Fibroblast of skin of right quadriceps (primary cell): ENCODE results near the gene TAF15.

Experiments
- DNase-seq: peaks from one replicate; pipeline ENCODE4 v3.0.0-alpha.2; 2013

TAF15 gene

DNA sequence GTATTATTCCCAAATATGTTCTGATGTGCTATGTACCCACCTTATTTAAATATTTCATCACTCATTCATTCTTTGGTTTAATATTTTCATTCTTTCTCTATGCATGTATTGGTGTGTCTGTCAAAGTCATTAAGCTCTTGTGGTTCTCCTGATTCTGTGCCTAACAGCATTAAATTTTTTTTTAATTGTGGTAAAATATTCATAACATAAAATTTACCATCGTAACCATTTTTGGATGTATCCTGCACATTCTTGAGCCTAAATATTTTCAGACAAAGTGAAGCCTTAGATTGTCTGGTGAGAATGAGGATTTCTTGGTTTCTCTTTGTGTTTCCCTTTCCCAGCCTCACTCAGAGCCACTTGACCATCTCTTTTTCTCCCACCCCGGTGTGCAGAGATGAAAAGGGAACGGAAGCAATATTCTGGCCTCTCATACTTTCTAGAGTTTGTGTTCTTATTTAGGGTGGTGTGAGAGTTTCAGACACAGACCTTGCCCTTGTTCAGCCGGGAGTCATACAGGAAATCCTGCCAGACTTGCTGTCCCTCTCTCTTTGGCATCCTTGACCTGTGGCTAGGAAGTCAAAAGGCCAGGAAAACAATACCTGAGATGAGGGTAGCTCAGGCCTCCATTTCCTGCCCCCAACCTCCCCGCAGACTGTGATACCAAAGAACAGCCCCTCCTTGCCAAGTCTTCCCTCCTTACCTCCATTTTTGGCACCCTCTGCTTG, 66.0 kb downstream of the TAF15 start:
- no peak for DNase-seq

DNA sequence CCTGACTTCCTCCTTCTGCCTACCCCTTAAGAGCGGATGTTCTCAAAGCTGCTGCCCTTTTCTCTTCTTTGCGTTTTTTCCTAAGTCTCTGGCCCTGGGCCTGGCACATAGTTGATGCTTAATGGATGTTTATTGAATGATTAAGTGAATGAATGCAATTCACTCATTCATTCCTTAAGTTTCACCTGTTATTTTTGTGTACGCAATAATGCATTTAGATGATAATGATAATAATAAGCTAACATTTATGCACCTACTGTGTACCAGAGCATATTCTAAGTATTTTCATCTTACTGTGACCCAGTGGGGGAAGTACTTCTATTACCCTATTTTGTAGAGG, 66.5 kb downstream of the TAF15 start:
- no peak for DNase-seq

DNA sequence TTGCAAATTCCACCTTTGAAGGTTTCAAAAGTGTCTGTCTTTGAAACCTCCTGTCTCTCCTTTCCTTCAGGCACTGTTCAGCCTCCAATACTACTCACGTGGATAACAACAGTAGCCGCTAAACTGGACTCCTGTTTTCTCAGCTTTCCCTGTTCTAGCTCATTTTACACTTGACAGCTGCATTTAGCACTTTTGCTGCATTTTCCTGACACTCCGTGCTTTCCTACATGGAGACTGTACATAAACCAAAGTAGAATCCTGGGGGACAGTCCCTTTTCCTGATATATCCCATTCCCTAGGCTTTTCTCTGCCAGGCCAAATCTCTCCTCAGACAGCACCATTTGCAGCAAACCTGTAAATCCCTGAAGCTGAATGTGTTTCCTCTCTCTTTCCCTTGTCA, 67.2 kb downstream of the TAF15 start:
- no peak for DNase-seq

DNA sequence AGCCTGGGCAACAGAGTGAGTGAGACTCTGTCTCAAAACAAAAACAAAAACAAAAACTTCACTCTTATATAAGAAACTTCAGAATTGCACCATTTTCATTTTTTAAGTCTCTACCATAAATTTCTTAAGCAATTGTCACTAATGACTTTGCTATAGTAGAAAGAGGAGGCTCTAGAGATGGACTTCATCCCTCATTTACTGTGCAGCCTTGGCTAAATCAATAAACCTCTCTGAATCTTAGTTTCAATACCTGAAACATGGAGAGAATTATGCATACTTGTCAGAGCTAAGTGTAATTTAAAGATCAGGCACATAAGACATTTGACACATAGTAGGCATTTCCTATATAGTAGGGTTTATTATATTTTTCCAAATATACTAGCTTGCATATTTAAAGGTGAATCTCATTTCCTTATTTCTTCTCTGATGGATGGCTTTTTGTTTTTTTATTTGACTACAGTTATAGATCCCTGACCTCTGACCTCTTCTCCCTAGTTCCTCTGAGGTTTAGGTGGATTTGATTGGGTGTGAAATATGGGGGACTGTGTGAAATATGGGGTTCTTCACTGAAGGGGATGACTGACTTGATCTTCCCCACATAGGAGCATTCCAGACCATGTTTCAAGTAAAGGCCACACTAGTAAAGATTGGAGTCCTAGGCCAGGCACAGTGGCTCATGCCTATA, 68.2 kb downstream of the TAF15 start:
- DNase-seq, result no peak

DNA sequence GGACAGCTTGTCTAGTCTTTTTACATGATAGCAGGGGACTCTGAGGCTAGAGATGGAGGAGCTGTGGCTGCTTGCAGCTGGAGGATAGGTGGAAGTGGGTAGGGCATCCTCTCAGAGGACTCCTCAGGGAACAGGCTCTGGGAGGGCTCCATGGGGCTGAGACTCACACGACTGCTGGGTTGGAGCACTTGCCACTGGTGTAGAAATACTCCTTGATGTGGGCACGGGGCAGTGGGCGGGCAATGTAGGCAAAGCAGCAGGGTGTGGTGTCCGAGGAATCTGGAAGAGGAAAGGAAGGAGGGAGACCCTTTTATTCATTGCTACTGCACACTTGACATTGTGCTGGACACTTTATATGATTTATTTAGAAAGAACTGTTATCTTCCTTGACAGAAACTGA, 69.1 kb downstream of the TAF15 start:
- no peak for DNase-seq

DNA sequence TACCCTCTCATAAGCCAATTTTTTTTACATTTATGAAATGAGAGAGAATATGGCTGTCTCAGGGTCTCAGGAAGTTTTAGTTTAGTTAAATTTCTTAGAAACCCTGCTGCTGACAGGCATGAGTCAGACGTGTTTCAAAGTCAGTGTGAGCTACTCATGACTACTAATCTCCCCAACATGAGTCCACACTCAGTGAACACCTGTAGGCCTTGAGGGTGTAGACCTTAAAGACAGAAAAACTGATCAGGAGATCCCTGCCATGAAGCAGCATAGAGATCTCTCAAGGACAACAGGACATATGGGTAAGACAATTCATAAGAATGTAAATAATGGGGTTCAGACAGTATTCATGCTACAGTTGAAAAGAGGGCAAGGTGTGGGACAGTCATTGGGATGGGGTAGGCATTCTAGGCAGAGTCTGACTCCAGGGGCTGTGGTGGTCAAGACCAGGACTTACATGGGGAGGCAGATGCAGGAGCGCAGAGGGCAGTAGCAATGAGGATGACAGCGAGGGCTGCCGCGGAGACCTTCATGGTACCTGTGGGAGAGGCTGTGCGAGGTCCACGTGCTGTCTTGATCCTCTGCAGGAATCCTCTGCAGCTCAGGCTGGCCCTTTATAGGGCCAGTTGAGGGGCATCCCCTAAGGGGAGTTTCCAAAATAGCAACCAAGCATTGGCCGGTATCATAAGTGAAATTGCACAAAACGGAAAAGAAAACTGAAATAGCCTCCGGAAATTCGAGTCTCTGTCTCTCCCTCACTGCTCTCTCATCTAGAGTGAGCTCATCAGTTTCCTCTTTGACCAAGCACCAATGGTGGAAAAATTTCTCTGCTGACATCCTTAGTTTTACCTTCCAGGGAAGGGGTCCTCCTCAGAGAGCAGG, 70.7 kb downstream of the TAF15 start, which contains the start of gene CCL5:
Gene CCL5, minus strand, starts transcription at position 588 of the 882 bp plus-strand sequence.
- no peak for DNase-seq

DNA sequence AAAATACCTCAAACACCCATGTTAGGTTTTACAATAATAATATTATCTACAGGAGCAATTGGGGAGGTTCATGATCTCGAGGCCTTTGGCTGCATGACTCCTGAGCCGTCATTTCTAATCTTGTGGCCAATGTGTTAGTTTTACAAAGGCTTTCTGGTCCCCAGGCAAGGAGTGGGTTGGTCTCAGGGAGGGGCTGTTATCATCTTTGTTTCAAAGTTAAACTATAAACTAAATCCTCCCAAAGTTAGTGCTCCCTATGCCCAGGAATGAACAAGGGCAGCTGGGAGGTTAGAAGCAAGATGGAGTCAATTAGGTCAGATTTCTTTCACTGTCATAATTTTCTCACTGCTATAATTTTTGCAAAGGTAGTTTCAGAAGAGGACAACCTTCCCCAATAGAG, 80.0 kb downstream of the TAF15 start:
- no peak for DNase-seq

DNA sequence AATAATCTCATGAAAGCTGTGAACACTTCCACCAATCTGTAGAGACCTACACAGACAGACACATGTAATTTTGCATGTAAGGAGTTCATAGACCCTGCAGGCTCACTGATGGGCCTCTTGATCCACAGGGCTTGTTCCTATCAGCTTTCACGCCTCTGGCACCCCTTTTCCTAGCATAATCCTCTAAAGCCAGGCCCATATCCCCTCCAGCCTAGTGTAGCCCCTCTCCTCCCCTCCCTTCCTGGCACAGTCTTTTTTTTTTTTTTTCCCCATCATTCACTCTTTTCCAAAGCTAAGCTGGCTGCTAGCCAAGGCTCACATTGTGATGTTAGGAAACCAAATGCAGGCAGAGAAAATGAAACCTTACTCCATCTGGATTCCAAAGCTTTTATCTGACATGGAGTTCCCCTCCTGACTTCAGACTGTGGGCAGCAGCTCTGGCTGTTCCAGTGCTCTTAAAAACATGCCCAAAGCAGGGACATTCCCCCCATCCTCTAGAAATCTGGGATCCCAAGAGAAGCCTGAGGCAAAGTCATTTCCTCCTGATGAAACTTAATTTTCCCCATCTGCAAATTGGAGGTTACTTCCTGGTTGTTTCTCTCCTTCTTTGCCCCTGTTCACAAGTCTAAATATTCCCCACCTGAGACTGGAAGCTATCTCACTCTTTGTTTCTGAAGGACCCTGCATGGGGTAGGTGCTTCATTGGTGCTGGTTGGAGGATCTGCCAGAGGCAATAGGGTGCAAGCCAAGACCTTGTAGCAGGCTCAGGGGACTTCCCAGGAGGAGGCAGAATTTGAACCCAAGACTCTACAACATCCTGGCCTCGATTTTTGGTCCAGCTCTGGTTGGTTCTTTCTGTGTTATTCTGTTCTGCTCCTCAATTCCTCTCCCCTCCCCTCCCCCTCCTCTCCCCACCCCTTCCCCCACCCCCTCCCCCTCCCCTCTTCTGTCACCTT, 80.8 kb downstream of the TAF15 start:
- DNase-seq, result peak; percentile 66

DNA sequence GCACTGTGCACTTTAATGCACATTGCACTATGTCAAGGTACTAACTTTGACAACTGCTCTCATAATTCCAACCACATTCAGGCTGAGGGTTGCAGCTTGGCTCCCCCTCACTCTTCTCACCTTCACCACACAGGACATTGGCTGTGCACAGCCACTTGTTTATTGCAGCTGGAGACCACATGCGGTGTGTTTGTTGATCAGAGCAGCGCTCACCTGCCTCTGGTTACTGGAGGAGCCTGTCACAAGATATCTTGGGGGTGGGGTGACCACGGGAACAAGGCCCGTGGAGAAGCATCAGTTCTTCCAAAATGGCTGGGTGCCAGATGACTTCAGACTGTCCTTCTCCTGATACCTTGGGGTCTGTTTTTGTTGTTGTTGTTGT, 81.5 kb downstream of the TAF15 start:
- DNase-seq, result no peak

DNA sequence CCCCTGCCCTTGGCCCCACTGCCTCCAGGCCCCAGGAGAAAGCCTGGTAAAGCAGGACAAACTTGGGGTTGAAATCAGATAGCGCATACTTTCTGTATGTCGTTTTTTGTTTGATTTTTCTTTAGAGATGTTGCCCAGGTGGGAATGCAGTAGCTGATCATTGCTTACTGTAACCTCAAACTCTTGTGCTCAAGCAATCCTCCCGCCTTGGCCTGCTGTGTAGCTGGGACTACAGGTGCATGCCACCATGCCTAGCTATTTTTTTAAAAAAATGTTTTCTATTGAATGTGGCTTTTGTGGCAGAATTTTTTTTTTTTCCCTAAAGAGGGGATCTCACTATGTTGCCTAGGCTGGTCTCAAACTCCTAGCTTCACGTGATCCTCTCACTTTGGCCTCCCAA, 82.0 kb downstream of the TAF15 start:
- no peak for DNase-seq

DNA sequence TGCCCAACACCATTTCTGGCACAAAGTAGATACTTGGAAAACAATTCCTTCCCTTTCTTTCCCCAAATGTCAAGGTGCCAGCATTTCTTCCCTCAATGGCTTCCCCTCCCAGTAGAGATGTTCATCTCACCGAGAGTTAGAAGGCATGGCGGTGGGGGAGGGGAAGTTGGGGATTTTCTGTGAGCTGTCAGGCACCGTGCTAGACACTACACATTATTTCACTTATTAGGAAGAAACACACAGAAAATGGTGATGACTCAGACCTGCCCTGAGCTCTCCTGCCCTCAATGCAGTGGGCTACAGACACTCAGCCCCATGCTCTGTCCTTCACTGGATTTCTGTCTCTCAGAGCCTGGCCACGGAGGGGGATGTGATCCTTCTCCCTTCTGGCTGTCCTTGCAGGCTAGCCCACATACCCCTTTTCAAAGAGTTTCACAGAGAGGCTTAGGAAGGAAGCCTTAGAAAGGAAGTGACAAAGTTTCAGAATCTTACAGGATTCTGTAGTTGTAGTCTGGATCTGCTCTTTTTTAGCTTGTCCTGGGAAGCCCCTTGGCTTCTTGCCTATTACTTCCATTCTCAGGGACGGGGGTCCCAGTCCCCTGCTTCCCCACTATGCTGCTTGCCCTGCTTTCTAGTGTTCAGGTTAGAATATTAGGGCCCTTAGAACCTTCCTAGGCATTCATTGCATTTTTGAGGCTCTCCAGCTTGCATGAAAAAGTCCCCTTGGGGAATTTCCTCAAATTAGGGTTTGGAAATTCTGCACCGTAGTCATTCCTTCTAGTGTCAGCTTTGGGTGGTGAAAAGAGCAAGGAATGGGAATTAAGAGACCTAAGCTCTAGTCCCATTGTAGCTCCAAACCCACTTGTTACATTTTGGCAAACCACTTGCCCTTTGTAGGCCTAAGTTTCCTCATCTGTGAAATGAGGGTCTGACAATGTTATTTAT, 83.1 kb downstream of the TAF15 start:
- peak; percentile 27 for DNase-seq

DNA sequence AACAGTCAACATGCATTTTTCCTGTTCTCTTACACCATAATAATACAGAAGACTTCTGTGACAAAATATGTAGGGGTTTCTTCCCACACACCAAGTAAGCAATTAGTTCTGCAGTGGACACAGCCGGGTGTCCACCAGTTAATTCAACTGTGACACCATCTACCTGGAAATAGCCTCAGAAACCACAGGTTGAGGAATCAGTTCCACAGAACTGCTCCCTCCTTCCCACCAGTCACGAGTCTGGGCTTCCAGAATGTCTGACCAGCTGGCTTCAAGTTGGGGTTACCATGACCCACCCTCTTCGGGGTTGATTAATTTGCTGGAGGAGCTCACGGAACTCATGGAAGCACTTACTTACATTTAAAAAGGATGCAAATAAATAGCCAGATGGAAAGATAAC, 84.5 kb downstream of the TAF15 start:
- DNase-seq, result no peak

DNA sequence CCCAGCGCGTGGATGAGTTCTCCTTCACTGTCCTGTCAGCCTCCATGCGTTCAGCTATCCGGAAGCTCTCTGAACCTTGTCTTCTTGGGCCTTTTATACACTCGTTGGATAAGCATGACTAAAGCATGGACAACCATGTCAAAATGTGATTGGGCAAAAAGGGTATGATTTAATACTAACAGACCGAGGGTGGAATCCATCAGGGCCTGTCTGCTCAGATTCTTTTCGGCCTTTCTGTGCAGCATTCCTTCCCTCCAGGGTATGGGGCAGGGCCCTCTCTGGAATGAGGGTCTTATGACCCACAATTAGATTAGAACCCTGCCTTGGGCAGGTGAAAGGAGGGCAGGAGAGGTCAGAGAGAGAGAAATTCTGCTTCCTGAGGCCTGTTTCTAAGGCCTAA, 84.9 kb downstream of the TAF15 start:
- no peak for DNase-seq

DNA sequence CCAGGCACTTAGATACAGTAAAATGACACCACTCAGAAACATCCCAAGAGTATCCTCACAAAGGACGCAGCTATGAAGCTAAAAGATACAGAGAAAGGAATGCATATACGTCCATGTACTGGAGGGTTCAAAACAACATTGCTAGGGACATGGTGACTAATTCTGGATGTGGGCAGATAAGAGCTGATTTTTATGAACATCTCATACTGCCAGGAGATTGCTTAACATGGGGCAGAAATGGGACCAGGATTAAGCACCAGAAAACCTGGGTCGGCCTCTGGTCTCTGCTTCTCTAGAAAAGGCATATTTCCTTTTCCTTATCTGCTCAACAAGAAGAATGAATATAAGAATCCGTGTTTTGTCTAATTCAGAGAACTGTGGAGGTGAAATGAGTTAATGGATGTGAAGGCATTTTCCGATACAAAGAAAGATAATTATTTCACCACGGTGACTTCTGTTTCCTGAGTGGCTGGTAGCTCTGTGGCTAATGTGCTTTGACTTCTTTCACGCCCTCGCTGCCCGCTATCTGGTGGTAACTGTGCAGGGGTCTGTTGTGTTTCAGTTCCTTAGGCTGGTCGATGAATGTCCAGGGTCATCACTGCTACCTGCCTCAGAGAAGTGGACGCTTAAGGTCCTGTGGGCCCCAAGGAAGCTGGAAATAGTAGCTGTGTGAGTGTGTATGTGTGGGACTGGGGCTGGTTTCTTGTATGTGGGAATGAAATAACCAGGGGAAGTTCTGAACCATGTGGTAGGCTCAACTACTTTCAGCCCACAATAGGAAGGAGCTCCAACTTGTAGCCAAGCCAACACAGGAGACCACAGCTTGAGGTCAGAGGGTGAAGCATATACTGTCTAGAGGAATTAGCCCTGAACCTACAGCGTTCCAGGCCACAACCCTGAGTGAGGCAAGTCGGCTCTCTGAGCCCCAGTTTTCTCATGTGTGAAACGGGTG, 86.6 kb downstream of the TAF15 start:
- no peak for DNase-seq
